CD4-positive, alpha-beta memory T cell (primary cell): ENCODE measurements around the gene SMAD6. TPM values are rescaled to one million over a fixed set of nuclear protein-coding genes. Genes with fewer than 3 reads are reported as not detected.

Experiments used
- CTCF ChIA-PET: fragments of 350-600 bp; sonication (Branson Sonifier 250); formaldehyde crosslinking; loops from one replicate; lab custom pipeline; 2021; ENCODE audit warnings: inconsistent platforms; ENCODE audit not compliant: partially characterized antibody; lab: Charles Lee
- POLR2A ChIA-PET: fragments of 350-600 bp; sonication (Branson Sonifier 250); formaldehyde crosslinking; loops from one replicate; lab custom pipeline; 2021; ENCODE audit not compliant: partially characterized antibody; lab: Charles Lee
- DNase-seq, 5 donors: peaks; one replicate each; pipeline versions ENCODE4 v3.0.0 to v3.0.0-alpha.2; 2020 to 2022; ENCODE audit warnings: mixed read lengths in 1 of 5
- H3K27ac ChIP-seq: one replicate; pipeline ENCODE4 v1.7.0; 2013; ENCODE audit warnings: low read depth, low read length
- H3K27me3 ChIP-seq: 2 replicates; pipeline ENCODE4 v1.7.0; 2013; ENCODE audit warnings: mild to moderate bottlenecking, low read length, moderate library complexity; ENCODE audit not compliant: insufficient read depth
- H3K36me3 ChIP-seq: 2 replicates; pipeline ENCODE4 v1.7.0; 2013; ENCODE audit warnings: mild to moderate bottlenecking, low read length, moderate library complexity; ENCODE audit not compliant: insufficient read depth
- H3K4me1 ChIP-seq: 2 replicates; pipeline ENCODE4 v1.7.0; 2013; ENCODE audit warnings: mild to moderate bottlenecking, low read length, moderate library complexity; ENCODE audit not compliant: insufficient read depth
- H3K4me3 ChIP-seq, 2 donors: one replicate each; pipeline ENCODE4 v1.7.0; 2013; ENCODE audit warnings: low read length in 2 of 2, mild to moderate bottlenecking in 1 of 2
- H3K9me3 ChIP-seq, 2 donors: one replicate each; pipeline ENCODE4 v1.7.0; 2013; ENCODE audit warnings: low read length in 2 of 2, control low read depth in 1 of 2; ENCODE audit not compliant: control insufficient read depth in 1 of 2
- H3K27ac Mint-ChIP-seq, 7 donors: one replicate each; pipeline ENCODE4 v1.8.0; 2020 to 2021; ENCODE audit warnings: mixed read lengths in 7 of 7, mild to moderate bottlenecking in 6 of 7, inconsistent platforms in 3 of 7, moderate library complexity in 3 of 7
- H3K27me3 Mint-ChIP-seq, 2 donors: one replicate each; pipeline ENCODE4 v1.8.0; 2020 to 2021; ENCODE audit warnings: mixed read lengths in 2 of 2
- H3K36me3 Mint-ChIP-seq, 2 donors: one replicate each; pipeline ENCODE4 v1.8.0; 2020 to 2021; ENCODE audit warnings: mixed read lengths in 2 of 2, inconsistent platforms in 1 of 2, mild to moderate bottlenecking in 1 of 2
- H3K4me1 Mint-ChIP-seq, 4 donors: one replicate each; pipeline ENCODE4 v1.8.0; 2020 to 2021; ENCODE audit warnings: mixed read lengths in 4 of 4, mild to moderate bottlenecking in 1 of 4
- H3K4me3 Mint-ChIP-seq, 8 donors: one replicate each; pipeline ENCODE4 v1.8.0; 2020 to 2021; ENCODE audit warnings: mixed read lengths in 8 of 8, mild to moderate bottlenecking in 7 of 8, moderate library complexity in 6 of 8, inconsistent platforms in 3 of 8
- H3K9me3 Mint-ChIP-seq, 8 donors: one replicate each; pipeline ENCODE4 v1.8.0; 2020 to 2021; ENCODE audit warnings: mixed read lengths in 8 of 8, mild to moderate bottlenecking in 5 of 8, inconsistent platforms in 3 of 8, moderate library complexity in 1 of 8
- intact Hi-C: fragments of 100-400 bp; cut with micrococcal nuclease; formaldehyde crosslinking; loops from one replicate; pipeline ENCODE4 v1.15.1; 2023
- polyA plus RNA-seq, 2 donors: library from polyadenylated mRNA; unstranded; fragments of 300-500 nt; fragmentation: Illumina TruSeq; gene quantifications; one replicate each; pipeline ENCODE4 v1.2.3, GENCODE V29; 2021
- total RNA-seq, 2 experiments: library from RNA; stranded (reverse); gene quantifications; one replicate each; pipeline ENCODE4 v1.2.3, GENCODE V29; 2021

The SMAD6 gene
- total and polyA plus RNA-seq, 4 experiments from 2014 or later = 0.09 to 0.11 TPM; not detected in 2

GRCh38 chr15:66698318-66698961 is 3.6 kb upstream of the SMAD6 start:
- DNase-seq = no peak
- intact Hi-C loops = no loop called here
- CTCF ChIA-PET = no interaction called here

GRCh38 chr15:66698971-66699370 is 3.1 kb upstream of the SMAD6 start:
- no peaks in the 10 kb centered on the region for H3K36me3 ChIP-seq
- no peak for DNase-seq
- no peak overlapping the region for H3K27ac ChIP-seq
- ChIA-PET POLR2A (no interaction called here), CTCF (no interaction called here)
- peaks cover 2 to 9% of the 10 kb centered on the region in 2 donors for H3K27me3 Mint-ChIP-seq
- H3K4me1 Mint-ChIP-seq = peaks cover 9 to 22% (median 13%) of the 10 kb centered on the region in 4 donors
- no peak overlapping the region for H3K27ac Mint-ChIP-seq
- H3K9me3 ChIP-seq = no peaks in the 10 kb centered on the region
- no peak overlapping the region for H3K4me3 ChIP-seq
- intact Hi-C loops = no loop called here
- H3K36me3 Mint-ChIP-seq = peaks cover 0 to 2% of the 10 kb centered on the region in 2 donors
- H3K9me3 Mint-ChIP-seq = no peaks in the 10 kb centered on the region
- H3K27me3 ChIP-seq = peaks cover 10% of the 10 kb centered on the region
- no peak overlapping the region for H3K4me3 Mint-ChIP-seq
- peaks cover 15% of the 10 kb centered on the region for H3K4me1 ChIP-seq

More at GRCh38 chr15:66698318-66698961, 3.6 kb upstream of the SMAD6 start:
- H3K4me3 Mint-ChIP-seq = no peak overlapping the region
- H3K27ac ChIP-seq = no peak overlapping the region
- peaks cover 2 to 9% of the 10 kb centered on the region in 2 donors for H3K27me3 Mint-ChIP-seq
- peaks cover 10% of the 10 kb centered on the region for H3K27me3 ChIP-seq
- peaks cover 0 to 2% of the 10 kb centered on the region in 2 donors for H3K36me3 Mint-ChIP-seq
- H3K9me3 Mint-ChIP-seq = no peaks in the 10 kb centered on the region
- no peak overlapping the region for H3K4me3 ChIP-seq
- H3K4me1 ChIP-seq = peaks cover 17% of the 10 kb centered on the region
- POLR2A ChIA-PET = no interaction called here
- H3K36me3 ChIP-seq = no peaks in the 10 kb centered on the region
- no peaks in the 10 kb centered on the region for H3K9me3 ChIP-seq
- no peak overlapping the region for H3K27ac Mint-ChIP-seq
- peaks cover 9 to 23% (median 13%) of the 10 kb centered on the region in 4 donors for H3K4me1 Mint-ChIP-seq

- Mint-ChIP-seq H3K9me3 (no peaks in the 10 kb centered on the region), H3K36me3 (peaks cover 0 to 3% of the 10 kb centered on the region in 2 donors), H3K27me3 (peaks cover 7 to 20% of the 10 kb centered on the region in 2 donors), H3K27ac (peak overlapping the region in 6 of 7 donors; percentile 2 to 90 (median 73)), H3K4me3 (peak overlapping the region; percentile 86 to 92 (median 89)), H3K4me1 (peaks cover 11 to 32% (median 19%) of the 10 kb centered on the region in 4 donors)
- ChIA-PET CTCF (interaction anchor here (1.3 kb wide), 1 partner anchor 82 kb away, joined by 3 read pairs; no protein-coding TSS in a partner anchor), POLR2A (interaction anchor here (1.0 kb wide), 1 partner anchor 8 kb away, joined by 4 read pairs; no protein-coding TSS in a partner anchor)
- no peak overlapping the region for H3K27ac ChIP-seq
- no peaks in the 10 kb centered on the region for H3K36me3 ChIP-seq
- peaks cover 15% of the 10 kb centered on the region for H3K27me3 ChIP-seq
- intact Hi-C loops = loop anchor here (10.0 kb wide), 2 partner anchors 86 to 1134 kb away; no protein-coding TSS in a partner anchor
- no peaks in the 10 kb centered on the region for H3K9me3 ChIP-seq
- peak in 1 of 5 donors; percentile 5 for DNase-seq
- peaks cover 19% of the 10 kb centered on the region for H3K4me1 ChIP-seq
- H3K4me3 ChIP-seq = peak overlapping the region; percentile 53 to 86
Observed at GRCh38 chr15:66700412-66700801, 1.6 kb upstream of the SMAD6 start.

GRCh38 chr15:66700802-66701421 is 1.1 kb upstream of the SMAD6 start:
- H3K27me3 Mint-ChIP-seq = peaks cover 8 to 22% of the 10 kb centered on the region in 2 donors
- intact Hi-C loops = loop anchor here (10.0 kb wide), 2 partner anchors 86 to 1134 kb away; no protein-coding TSS in a partner anchor
- peak overlapping the region in 5 of 7 donors; percentile 66 to 90 (median 81) for H3K27ac Mint-ChIP-seq
- peaks cover 0 to 3% of the 10 kb centered on the region in 2 donors for H3K36me3 Mint-ChIP-seq
- H3K4me1 Mint-ChIP-seq = peaks cover 11 to 32% (median 19%) of the 10 kb centered on the region in 4 donors
- no peaks in the 10 kb centered on the region for H3K36me3 ChIP-seq
- peaks cover 15% of the 10 kb centered on the region for H3K27me3 ChIP-seq
- peak; percentile 76 to 82 (median 79) for DNase-seq
- H3K4me3 ChIP-seq = peak overlapping the region; percentile 53 to 86
- peaks cover 19% of the 10 kb centered on the region for H3K4me1 ChIP-seq
- ChIA-PET CTCF (interaction anchor here (1.3 kb wide), 1 partner anchor 82 kb away, joined by 3 read pairs; no protein-coding TSS in a partner anchor), POLR2A (interaction anchor here (1.0 kb wide), 2 partner anchors 8 to 144 kb away, joined by 3 to 4 read pairs; no protein-coding TSS in a partner anchor)
- no peaks in the 10 kb centered on the region for H3K9me3 ChIP-seq
- no peaks in the 10 kb centered on the region for H3K9me3 Mint-ChIP-seq
- H3K27ac ChIP-seq = no peak overlapping the region
- H3K4me3 Mint-ChIP-seq = peak overlapping the region; percentile 86 to 92 (median 89)

GRCh38 chr15:66701422-66702034 is 508 bp upstream of the SMAD6 start:
- Histone ChIP-seq H3K9me3 (no peaks in the 10 kb centered on the region), H3K27ac (no peak overlapping the region), H3K4me1 (peaks cover 19% of the 10 kb centered on the region), H3K4me3 (peak overlapping the region; percentile 52 to 86), H3K36me3 (no peaks in the 10 kb centered on the region), H3K27me3 (peaks cover 15% of the 10 kb centered on the region)
- ChIA-PET POLR2A (interaction anchor here (1.0 kb wide), 1 partner anchor 143 kb away, joined by 3 read pairs; no protein-coding TSS in a partner anchor), CTCF (no interaction called here)
- peaks cover 11 to 32% (median 19%) of the 10 kb centered on the region in 4 donors for H3K4me1 Mint-ChIP-seq
- intact Hi-C loops = loop anchor here (10.0 kb wide), 2 partner anchors 87 to 1133 kb away; no protein-coding TSS in a partner anchor
- DNase-seq = peak; percentile 33 to 58 (median 46)
- H3K27ac Mint-ChIP-seq = peak overlapping the region in 5 of 7 donors; percentile 37 to 89 (median 83)
- peaks cover 8 to 22% of the 10 kb centered on the region in 2 donors for H3K27me3 Mint-ChIP-seq
- peaks cover 0 to 3% of the 10 kb centered on the region in 2 donors for H3K36me3 Mint-ChIP-seq
- peak overlapping the region; percentile 85 to 96 (median 89) for H3K4me3 Mint-ChIP-seq
- no peaks in the 10 kb centered on the region for H3K9me3 Mint-ChIP-seq

GRCh38 chr15:66702787-66703539 is 927 bp downstream of the SMAD6 start:
- Mint-ChIP-seq H3K9me3 (no peaks in the 10 kb centered on the region), H3K4me1 (peaks cover 11 to 32% (median 19%) of the 10 kb centered on the region in 4 donors), H3K27me3 (peaks cover 8 to 22% of the 10 kb centered on the region in 2 donors), H3K27ac (peak overlapping the region in 1 of 7 donors; percentile 89), H3K36me3 (peaks cover 0 to 3% of the 10 kb centered on the region in 2 donors), H3K4me3 (peak overlapping the region; percentile 67 to 96 (median 84))
- intact Hi-C loops = loop anchor here (10.0 kb wide), 2 partner anchors 88 to 1132 kb away; no protein-coding TSS in a partner anchor
- Histone ChIP-seq H3K4me3 (peak overlapping the region; percentile 42 to 86), H3K27me3 (peaks cover 15% of the 10 kb centered on the region), H3K4me1 (peaks cover 19% of the 10 kb centered on the region), H3K9me3 (no peaks in the 10 kb centered on the region), H3K36me3 (no peaks in the 10 kb centered on the region), H3K27ac (no peak overlapping the region)
- peak in 3 of 5 donors; percentile 5 to 12 (median 9) for DNase-seq
- CTCF ChIA-PET = no interaction called here
- POLR2A ChIA-PET = interaction anchor here (1.1 to 1.4 kb wide), 2 partner anchors 10 to 30 kb away, joined by 3 to 4 read pairs; no protein-coding TSS in a partner anchor
